ENCODE results near the gene RNF32.
"Not testable (repeated sequence)": the region's sequence is repeated elsewhere in the genome, so short reads cannot be mapped to it uniquely, and the experiment has no call there.

RNF32 gene

DNA sequence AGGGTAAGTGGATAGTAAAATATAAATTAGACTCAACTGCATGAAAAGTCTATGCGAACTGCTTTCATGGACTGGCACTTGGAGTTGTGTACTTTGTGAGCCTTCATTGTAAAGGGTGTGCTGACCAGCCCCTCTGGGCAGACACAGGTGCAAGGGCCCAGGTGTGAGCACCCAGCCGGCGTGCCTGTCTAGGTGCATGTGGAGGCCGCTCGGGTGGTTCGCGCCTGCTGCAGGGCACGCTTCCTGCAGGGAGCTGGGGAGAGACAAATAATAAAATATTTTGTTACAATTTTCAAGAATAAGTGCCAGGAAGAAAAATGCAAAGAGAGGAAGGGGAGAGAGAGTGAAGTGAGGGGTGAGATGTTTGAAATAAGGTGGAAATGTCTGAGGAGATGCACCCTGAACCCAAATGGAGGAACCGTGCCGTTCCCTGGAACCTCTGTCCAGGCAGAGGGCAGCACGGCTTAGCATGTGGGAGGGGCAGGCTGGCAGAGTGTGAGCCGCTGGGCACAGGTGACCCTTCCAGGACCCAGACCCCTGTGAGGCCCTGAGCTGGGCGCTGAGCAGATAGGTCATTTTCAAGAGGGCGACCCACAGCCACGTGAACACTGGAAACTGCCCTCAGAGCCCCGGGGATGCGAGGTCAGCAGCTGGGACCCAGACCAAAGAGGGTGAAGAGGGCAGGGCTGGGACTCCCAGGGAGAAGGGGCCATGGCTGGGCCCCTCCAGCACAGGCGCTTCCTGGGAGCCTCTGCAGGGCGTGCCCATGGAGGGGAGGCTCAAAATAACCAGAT is 28.7 kb downstream of the RNF32 start:
- DNase-seq (ENCODE audit: extremely low read depth in 1 of 2, low read depth in 1 of 2): no peak

DNA sequence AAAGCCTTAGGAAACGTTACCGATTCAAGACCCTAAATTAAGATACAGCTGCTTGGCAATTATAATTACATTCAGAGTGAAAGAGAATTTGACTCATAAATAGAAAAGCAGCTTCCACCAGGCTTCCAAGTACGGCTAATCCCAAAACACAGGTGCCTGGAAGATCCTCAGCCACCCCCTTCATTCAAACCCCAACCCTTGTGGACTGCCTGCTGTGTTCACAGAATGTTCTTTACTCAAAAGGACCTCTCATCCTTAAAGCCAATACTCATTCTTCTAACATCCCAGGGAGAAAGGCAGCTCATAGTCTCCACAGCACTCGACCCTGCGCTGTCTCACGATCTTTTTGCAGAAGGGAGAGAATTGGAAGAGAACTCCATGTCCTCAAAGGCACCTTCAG is 32.9 kb downstream of the RNF32 start:
- DNase-seq (ENCODE audit: extremely low read depth in 1 of 2, low read depth in 1 of 2): no peak

DNA sequence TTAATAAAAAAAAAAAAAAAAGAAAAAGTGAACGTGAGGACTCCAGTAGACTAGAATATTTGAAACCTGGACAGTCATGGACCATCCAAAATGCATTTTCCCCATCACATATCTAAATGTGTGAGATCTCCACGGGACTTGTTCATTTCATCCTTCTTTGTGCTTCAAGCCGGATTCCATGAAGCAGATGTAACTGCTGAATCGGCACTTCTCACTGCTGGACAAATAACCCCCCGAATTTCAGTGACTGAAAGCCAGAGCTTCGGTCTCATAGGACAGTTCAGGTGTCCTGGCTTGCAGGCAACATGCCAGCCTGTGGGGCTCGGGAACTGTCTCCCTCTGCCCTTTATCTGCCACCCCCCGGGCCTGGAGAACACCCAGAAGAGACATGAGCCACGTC is 33.3 kb downstream of the RNF32 start:
- no peak for DNase-seq (ENCODE audit: extremely low read depth in 1 of 2, low read depth in 1 of 2)

DNA sequence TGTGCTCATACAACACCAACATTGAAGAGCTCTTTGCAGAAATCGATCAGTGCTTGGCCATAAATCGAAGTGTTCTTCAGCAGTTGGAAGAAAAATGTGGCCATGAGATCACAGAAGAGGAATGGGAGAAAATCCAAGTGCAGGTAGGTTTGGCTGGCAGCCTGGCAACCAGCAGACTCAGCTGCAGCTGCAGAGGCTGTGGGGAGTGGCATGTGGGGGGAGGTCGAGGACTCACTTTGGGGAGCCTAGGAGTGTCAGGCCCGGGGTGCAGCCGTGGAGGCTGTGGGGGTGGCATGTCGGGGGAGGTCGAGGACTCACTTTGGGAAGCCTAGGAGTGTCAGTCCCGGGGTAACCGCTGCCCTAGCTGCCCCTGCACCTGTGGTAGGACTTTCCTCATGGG is 35.1 kb downstream of the RNF32 start:
- no peak for DNase-seq (ENCODE audit: extremely low read depth in 1 of 2, low read depth in 1 of 2)

DNA sequence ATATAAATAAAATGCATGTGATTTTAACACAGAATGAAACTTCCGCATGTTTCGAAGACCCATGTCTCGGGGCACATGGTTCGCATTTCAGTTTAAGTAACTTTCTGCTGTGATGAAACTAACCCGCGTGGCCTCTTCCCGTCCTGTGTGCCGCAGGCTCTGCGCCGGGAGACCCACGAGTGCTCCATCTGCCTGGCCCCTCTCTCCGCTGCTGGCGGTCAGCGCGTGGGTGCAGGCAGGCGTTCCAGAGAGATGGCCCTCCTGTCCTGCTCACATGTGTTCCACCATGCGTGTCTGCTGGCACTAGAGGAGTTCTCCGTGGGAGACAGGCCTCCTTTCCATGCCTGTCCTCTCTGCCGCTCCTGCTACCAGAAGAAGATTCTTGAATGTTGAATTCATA is 35.7 kb downstream of the RNF32 start:
- DNase-seq (ENCODE audit: extremely low read depth in 1 of 2, low read depth in 1 of 2): no peak

DNA sequence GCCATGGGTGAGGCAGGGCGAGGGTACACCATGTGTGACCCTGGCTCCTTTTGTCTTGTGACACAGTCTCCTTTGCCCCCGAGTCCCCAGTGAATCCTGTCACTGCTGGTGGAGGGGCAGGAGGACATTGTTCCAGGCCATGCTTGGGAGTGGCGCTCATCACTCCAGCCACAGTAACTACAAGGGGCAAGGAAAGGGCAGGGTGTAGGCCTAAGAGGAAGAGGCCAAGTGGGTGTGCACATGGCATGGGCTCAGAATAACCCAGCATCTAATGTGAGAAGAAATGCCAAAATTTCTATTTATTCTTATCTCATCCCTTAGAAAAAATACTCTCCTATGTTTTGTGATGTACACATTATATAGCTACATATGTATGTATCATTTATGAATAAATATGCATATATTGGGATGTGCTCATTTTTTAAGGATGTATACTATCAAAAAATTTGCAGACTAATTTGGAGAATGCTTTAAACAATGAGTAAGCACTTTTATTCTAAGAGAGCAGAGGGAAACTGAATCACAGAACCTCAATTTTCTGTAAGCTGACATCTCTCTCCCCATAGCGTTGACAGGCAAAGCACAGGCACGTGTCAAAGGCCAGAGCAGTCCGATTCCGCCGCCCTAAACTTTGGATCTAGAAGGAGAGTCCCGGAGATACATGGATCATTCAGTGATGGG is 36.9 kb downstream of the RNF32 start:
- no peak for DNase-seq (ENCODE audit: extremely low read depth in 1 of 2, low read depth in 1 of 2)

DNA sequence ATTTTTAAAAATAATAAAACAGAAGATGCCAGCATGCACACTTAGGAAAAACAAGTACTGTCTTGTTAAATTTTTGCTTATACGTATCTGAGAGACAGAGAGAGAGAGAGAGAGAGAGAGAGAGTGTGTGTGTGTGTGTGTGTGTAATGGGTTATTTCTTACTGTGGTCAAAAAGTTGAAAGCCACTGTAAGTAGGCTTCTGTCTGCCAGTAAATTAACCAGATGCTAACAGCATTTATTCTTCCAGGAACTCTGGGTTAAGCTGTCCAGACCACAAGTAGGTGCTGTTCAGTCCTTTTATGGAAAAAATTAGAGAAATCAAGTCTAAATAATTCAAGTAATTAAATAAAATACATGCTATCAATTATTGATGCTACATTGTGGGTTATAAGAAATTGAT is 39.7 kb downstream of the RNF32 start:
- DNase-seq (ENCODE audit: extremely low read depth in 1 of 2, low read depth in 1 of 2): no peak

DNA sequence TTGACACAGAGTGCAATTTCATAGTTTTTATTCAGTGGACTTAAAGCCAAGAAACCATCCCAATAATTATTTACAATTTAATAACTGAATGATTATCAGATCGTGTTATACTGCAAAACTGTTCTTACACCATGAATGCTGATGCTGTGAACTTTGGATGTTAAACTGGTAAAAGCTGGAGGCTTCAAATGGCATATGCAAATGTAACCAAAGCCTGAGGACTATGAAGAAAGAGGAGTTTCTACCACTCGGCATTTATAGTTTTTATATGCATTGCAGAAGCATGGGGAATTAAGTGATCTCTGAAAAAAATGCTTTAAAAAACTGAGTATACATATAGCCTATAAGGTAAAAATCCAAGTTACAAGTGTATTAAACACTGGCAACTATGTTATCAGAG is 42.4 kb downstream of the RNF32 start:
- no peak for DNase-seq (ENCODE audit: extremely low read depth in 1 of 2, low read depth in 1 of 2)

DNA sequence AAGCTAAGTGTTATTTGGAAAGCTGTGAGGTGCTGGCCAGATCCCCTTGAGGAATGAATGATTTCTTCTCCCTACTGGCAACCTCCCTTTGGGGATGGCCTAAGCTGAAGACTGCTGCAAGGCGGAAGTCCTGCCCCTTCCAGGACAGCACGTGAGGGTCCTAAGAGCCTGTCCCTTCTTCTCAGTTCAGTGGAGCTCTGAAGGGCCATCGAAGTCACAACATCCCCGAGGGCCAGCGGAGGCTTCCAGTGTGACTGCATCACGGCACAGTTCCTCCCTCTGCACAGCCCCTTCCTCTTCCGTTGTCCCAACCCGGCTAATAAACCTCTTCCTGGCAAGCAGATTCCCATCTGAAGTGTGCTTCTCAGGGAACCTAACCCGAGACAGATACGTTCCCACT is 43.7 kb downstream of the RNF32 start:
- DNase-seq (ENCODE audit: extremely low read depth in 1 of 2, low read depth in 1 of 2): no peak

DNA sequence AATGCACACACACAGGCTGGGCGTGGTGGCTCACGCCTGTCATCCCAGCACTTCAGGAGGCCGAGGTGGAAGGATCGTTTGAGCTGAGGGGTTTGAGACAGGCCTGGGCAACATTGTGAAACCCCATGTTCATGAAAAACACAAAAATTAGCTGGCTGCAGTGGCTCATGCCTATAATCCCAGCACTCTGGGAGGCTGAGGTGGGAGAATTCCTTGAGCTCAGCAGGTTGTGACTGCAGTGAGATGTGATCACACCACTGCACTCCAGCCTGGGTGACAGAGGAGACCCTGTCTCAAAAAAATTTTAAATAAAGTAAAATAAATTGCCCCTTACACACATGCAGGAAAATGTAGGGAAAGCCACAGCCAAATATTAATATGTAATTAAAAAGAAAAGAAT is 44.1 kb downstream of the RNF32 start:
- no peak for DNase-seq (ENCODE audit: extremely low read depth in 1 of 2, low read depth in 1 of 2)

DNA sequence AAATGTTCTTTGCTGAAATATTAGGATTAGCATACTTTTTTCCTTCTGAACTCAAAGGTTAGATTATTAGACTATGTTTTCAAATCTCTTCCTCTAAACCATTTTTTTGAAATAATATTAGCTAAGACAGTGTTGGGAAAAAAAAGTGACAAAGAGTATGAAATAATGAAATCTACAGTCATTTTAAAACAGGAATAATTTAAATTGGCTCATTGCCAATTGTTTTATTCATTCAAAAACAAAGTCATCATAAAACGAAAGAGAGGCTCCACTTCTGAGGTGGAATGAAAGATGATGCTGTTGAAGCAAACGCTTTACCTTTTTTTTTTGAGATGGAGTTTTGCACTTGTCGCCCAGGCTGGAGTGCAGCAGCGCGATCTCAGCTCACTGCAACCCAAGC is 51.2 kb downstream of the RNF32 start:
- no peak for DNase-seq (ENCODE audit: extremely low read depth in 1 of 2, low read depth in 1 of 2)

DNA sequence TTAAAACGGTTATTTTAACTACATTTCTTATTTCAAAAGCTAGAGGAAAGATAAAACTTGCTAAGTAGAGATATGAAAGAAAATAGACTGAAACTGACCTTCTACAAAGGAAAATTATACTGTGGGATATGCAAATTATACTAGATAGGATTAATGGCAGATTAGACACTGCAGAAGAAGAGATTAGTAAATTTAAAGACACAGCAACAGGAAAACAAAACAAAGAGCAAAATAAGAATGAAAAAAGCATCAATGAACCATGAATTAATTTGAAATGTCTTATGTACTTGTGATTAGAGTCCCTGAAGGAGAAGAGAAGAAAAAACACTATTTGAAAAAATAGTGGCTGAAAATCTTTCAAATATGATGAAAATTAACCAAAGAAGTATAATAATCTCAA is 52.3 kb downstream of the RNF32 start:
- no peak for DNase-seq (ENCODE audit: extremely low read depth in 1 of 2, low read depth in 1 of 2)

DNA sequence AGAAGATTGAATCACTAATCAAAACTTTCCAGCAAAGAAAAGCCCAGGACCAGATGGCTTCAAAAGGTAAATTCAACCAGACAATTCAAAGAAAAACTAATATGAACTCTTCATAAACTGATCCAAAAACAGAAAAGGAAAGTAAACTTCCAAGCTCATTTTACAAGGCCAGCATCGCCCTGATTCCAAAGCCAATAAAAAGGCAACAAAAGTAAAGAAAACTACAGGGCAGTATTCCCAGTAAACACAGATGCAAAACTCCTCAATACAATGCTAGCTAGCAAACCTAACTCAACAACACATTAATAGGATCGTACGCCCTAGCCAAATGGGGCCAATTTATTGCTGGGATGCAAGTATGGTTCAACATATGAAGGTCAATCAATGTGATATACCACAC is 53.1 kb downstream of the RNF32 start:
- no peak for DNase-seq (ENCODE audit: extremely low read depth in 1 of 2, low read depth in 1 of 2)

DNA sequence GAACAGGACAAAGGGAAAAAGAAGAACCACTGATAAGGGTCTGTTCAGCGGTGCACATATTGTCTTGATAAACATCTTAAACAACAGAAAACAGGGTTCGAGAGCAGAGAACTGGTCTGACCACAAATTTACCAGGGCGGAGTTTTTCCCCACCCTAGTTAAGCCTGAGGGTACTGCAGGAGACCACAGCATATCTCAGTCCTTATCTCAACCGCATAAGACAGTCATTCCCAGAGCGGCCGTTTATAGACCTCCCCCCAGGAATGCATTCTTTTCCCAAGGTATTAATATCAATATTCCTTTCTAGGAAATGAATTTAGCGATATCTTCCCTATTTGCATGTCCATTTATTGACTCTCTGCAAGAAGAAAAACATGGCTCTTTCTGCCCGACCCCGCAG is 56.7 kb downstream of the RNF32 start:
- DNase-seq (ENCODE audit: extremely low read depth in 1 of 2, low read depth in 1 of 2): not testable (repeated sequence)

DNA sequence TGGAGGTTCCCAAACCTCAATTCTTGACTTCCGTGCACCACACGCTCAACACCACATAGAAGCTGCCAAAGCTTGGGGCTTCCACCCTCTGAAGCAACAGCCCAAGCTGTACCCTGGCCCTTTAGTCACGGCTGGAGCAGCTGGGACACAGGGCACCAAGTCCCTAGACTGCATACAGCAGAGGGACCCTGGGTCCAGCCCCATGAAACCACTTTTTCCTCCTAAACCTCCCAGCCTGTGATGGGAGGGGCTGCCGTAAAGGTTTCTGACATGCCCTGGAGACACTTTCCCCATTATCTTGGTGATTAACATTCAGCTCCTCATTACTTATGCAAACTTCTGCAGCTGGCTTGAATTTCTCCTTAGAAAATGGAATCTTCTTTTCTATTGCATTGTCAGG is 57.9 kb downstream of the RNF32 start:
- not testable (repeated sequence) for DNase-seq (ENCODE audit: extremely low read depth in 1 of 2, low read depth in 1 of 2)

DNA sequence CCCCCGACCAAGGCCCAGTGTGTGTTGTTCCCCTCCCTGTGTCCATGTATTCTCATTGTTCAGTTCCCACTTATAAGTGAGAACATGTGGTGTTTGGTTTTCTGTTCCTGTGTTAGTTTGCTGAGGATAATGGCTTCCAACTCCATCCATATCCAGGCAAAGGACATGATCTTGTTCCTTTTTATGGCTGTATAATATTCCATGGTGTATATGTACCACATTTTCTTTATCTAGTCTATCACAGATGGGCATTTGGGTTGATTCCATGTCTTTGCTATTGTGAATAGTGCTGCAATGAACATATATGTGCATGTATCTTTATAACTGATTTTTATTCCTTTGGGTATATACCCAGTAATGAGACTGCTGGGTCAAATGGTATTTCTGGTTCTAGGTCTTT is 61.2 kb downstream of the RNF32 start:
- DNase-seq (ENCODE audit: extremely low read depth in 1 of 2, low read depth in 1 of 2): not testable (repeated sequence)

DNA sequence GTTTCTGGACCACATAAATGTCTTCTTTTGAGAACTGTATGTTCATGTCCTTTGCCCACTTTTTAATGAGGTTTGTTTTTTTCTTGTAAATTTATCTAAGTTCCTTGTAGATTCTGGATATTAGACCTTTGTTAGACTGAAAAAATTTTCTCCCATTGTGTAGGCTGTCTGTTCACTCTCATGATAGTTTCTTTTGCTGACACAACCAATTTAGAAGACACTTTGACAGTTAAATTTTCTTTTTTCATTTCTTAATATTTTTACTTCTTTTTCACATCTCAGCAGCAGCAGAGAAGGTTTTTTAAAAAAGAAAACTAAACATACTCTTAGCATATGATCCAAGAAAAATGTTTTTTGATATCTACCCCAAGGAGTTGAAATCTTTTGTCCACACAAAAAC is 61.8 kb downstream of the RNF32 start:
- no peak for DNase-seq (ENCODE audit: extremely low read depth in 1 of 2, low read depth in 1 of 2)

DNA sequence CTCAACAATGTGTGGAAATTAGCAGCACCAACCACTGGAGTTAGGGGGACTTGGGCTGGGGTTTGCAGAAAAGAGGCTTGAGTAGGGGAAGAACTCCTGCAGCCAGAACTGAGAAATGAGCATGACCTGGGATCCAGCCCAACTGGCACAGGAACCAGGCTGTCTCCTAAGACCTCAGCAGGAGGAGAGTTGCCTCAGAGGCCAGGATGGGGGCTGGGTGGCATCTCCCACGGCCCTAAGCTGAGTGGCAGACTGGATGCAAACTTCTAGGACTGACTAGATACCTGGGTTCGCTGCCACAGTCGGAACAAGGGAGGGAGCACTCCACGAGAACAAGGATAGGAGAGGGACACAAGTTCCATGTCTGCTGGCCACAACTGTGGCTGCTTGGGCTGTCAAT is 62.6 kb downstream of the RNF32 start:
- no peak for DNase-seq (ENCODE audit: extremely low read depth in 1 of 2, low read depth in 1 of 2)

DNA sequence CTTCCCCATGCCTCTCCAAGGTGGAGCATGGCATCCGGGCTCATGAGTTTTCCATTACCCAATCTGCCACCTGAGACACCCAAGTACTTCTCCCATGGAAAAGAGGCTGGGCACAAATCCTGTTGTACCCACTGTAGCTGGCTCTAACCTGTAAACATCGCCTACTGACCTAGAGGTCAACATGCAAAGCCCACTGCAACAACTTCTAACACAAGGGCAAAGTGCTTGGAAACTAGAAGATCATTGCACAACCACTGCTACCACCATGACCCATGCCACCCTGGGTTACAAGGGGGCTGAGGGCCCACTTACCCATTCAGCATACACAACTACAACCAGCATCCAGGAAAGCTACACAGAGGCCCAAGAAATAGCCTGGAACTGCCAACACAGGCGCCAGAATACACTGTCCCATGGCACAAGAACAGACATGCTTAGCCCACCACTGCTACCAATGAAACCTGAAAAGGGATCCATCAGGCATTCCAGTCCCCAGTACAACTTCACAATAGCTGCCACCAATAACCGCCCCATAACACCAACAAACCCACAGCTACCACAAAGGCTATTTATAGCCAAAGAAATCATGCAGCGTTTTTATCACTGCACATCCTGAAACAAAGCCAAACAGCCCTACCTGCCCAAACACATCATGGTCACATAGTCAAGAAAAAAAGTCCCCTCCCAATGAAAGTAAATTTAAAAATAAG is 63.4 kb downstream of the RNF32 start:
- DNase-seq (ENCODE audit: extremely low read depth in 1 of 2, low read depth in 1 of 2): no peak

DNA sequence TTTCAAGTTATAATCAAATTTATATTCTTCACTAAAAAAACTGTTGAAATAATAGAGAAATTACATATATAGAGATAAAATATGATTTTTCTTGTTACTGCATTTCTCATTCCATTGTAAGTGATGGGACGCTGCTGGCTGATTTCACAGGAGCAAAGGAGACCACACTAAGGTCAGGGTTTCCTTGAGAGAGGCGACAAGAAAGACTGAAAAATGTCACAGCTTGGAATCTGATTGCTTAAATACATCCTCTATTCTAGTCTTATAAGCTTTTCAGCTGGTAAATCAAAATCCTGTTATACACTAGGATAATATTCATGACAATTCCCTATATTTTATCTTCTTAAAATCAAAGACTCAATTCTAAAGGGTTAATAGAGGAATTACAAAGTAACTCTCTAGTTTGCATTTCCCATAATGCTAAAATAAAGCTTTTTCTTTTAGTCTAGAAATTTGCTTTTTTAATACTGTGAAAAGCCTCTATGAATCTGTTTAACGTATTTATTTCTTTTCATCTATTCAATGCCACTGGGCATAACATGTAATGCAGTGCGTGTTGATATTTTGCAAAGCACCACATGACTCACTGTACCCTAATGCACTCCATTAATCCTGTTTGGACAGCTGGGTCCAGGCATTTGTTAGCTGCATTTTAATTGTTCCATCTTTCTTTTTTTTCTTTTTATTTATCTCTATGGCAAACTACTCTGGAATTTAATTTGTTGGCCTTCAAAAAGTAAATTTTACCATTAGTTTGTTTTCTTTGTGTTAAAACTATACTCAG is 81.7 kb downstream of the RNF32 start:
- DNase-seq (ENCODE audit: extremely low read depth in 1 of 2, low read depth in 1 of 2): no peak

DNA sequence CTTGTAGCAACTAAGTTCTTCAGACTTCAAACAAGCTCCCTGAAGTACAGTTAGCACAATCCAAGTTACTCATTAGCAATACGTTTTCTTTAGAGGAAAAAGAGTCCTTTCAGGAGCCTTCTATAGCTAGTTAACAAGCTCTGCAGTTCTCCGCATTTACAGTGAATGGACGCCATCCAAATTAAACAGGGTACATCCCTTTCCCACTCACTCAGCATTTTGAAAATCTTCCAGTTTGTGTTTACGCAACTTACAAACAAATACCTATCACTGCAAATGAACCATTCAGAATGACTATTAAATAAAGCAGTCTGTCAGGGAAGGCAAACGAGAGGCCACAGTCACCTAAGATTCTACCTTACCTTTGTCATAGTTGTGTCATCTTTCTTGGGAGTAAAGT is 84.5 kb downstream of the RNF32 start:
- DNase-seq (ENCODE audit: extremely low read depth in 1 of 2, low read depth in 1 of 2): no peak
